ENCODE results near the gene BLNK. TPM values are rescaled to one million over a fixed set of nuclear protein-coding genes. Genes with fewer than 3 reads are reported as not detected.

The BLNK gene
- total RNA-seq, 1 donor from 2014 or later: not detected

DNA sequence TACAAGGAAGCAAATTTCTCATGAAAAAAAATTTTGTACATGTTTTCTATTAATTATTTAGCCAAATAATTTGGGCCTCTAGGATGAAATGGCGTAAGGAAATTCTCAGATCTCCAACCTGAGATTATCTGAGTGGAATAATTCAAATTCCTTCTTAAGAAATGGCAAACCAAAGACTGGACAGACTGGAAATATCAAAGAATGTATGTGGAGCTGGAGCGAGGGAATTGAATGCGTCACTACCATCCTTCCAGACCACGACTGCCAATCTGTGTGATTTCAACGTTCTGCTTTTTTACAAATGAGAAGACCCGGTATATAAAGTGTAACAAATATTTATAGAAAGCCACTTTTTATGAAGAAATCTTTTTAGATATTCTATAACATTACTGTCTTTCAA lies 12.4 kb upstream of the BLNK start:
- no peaks in the 10 kb centered on the region for H3K79me2 ChIP-seq (ENCODE audit: low read depth)
- no peaks in the 10 kb centered on the region for H3F3A ChIP-seq (ENCODE audit: low read depth)
- H3K36me3 ChIP-seq: no peaks in the 10 kb centered on the region
- H2AFZ ChIP-seq (replicated peaks): no peak overlapping the region
- H3K27me3 Mint-ChIP-seq (ENCODE audit: insufficient read depth, low read depth): no peaks in the 10 kb centered on the region
- no peaks in the 10 kb centered on the region for H3K36me3 Mint-ChIP-seq
- H3K4me2 ChIP-seq: no peak overlapping the region
- no peaks in the 10 kb centered on the region for H3K27me3 ChIP-seq
- no peaks in the 10 kb centered on the region for H3K9me3 ChIP-seq (ENCODE audit: low read depth)
- H3K4me3 Mint-ChIP-seq: no peak overlapping the region
- no peak overlapping the region for H3K4me3 ChIP-seq
- H3K27ac ChIP-seq: no peak overlapping the region
- H3K4me1 ChIP-seq: no peaks in the 10 kb centered on the region
- H4K20me1 ChIP-seq (ENCODE audit: low read depth): no peaks in the 10 kb centered on the region
- TF ChIP-seq, protein P1, sequence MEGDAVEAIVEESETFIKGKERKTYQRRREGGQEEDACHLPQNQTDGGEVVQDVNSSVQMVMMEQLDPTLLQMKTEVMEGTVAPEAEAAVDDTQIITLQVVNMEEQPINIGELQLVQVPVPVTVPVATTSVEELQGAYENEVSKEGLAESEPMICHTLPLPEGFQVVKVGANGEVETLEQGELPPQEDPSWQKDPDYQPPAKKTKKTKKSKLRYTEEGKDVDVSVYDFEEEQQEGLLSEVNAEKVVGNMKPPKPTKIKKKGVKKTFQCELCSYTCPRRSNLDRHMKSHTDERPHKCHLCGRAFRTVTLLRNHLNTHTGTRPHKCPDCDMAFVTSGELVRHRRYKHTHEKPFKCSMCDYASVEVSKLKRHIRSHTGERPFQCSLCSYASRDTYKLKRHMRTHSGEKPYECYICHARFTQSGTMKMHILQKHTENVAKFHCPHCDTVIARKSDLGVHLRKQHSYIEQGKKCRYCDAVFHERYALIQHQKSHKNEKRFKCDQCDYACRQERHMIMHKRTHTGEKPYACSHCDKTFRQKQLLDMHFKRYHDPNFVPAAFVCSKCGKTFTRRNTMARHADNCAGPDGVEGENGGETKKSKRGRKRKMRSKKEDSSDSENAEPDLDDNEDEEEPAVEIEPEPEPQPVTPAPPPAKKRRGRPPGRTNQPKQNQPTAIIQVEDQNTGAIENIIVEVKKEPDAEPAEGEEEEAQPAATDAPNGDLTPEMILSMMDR (IDR thresholded peaks at IDR 0.05): no peak
- TF ChIP-seq EZH2 (IDR thresholded peaks at IDR 0.05): no peak
- TF ChIP-seq EZH2phosphoT487 (IDR thresholded peaks at IDR 0.05): no peak
- peaks cover 11% of the 10 kb centered on the region for H3K4me1 Mint-ChIP-seq
- H3K9me3 Mint-ChIP-seq: no peaks in the 10 kb centered on the region
- DNase-seq (ENCODE audit: low spot score): no peak
- no peak overlapping the region for H3K27ac Mint-ChIP-seq
- no peak overlapping the region for H3K9ac ChIP-seq

- H3K4me1 Mint-ChIP-seq: peaks cover 10% of the 10 kb centered on the region
- H3K9me3 Mint-ChIP-seq: no peaks in the 10 kb centered on the region
- Histone ChIP-seq H3K36me3 (no peaks in the 10 kb centered on the region), H3K9me3 (ENCODE audit: low read depth) (no peaks in the 10 kb centered on the region), H3K79me2 (ENCODE audit: low read depth) (no peaks in the 10 kb centered on the region), H3K4me3 (no peak overlapping the region), H3K4me1 (no peaks in the 10 kb centered on the region), H2AFZ (replicated peaks) (no peak overlapping the region), H3K9ac (no peak overlapping the region), H3F3A (ENCODE audit: low read depth) (no peaks in the 10 kb centered on the region), H3K27me3 (no peaks in the 10 kb centered on the region), H3K27ac (no peak overlapping the region), H3K4me2 (no peak overlapping the region), H4K20me1 (ENCODE audit: low read depth) (no peaks in the 10 kb centered on the region)
- no peak overlapping the region for H3K4me3 Mint-ChIP-seq
- DNase-seq (ENCODE audit: low spot score): no peak
- no peaks in the 10 kb centered on the region for H3K27me3 Mint-ChIP-seq (ENCODE audit: insufficient read depth, low read depth)
- TF ChIP-seq, protein P1 (IDR thresholded peaks at IDR 0.05): no peak
- TF ChIP-seq EZH2phosphoT487 (IDR thresholded peaks at IDR 0.05) (no peak), EZH2 (IDR thresholded peaks at IDR 0.05) (no peak)
- H3K36me3 Mint-ChIP-seq: no peaks in the 10 kb centered on the region
- no peak overlapping the region for H3K27ac Mint-ChIP-seq
Measured at GRCh38 chr10:96283351-96283750, 12.0 kb upstream of the BLNK start.

GRCh38 chr10:96281444-96282029 lies 10.2 kb upstream of the BLNK start:
- TF ChIP-seq EZH2 (IDR thresholded peaks at IDR 0.05): no peak
- no peak for TF ChIP-seq EZH2phosphoT487 (IDR thresholded peaks at IDR 0.05)
- TF ChIP-seq, protein P1 (IDR thresholded peaks at IDR 0.05): no peak
- H3K4me1 Mint-ChIP-seq: peaks cover 3% of the 10 kb centered on the region

More at GRCh38 chr10:96281444-96282029, 10.2 kb upstream of the BLNK start:
- no peak for DNase-seq (ENCODE audit: low spot score)
- Histone ChIP-seq H3K4me3 (no peak overlapping the region), H2AFZ (replicated peaks) (no peak overlapping the region), H4K20me1 (ENCODE audit: low read depth) (no peaks in the 10 kb centered on the region), H3K9ac (no peak overlapping the region), H3K4me1 (no peaks in the 10 kb centered on the region), H3K27me3 (no peaks in the 10 kb centered on the region), H3K9me3 (ENCODE audit: low read depth) (no peaks in the 10 kb centered on the region), H3K79me2 (ENCODE audit: low read depth) (no peaks in the 10 kb centered on the region), H3F3A (ENCODE audit: low read depth) (no peaks in the 10 kb centered on the region), H3K27ac (no peak overlapping the region), H3K4me2 (no peak overlapping the region), H3K36me3 (no peaks in the 10 kb centered on the region)
- Mint-ChIP-seq H3K27me3 (ENCODE audit: insufficient read depth, low read depth) (no peaks in the 10 kb centered on the region), H3K4me3 (no peak overlapping the region), H3K27ac (no peak overlapping the region), H3K9me3 (no peaks in the 10 kb centered on the region), H3K36me3 (no peaks in the 10 kb centered on the region)

All from neural progenitor cell (in vitro differentiated cells).